GM12878 (cell line): Measurements from ENCODE around the gene IRF1. TPM values are rescaled to one million over a fixed set of nuclear protein-coding genes. Genes with fewer than 3 reads are reported as not detected.
A peak's percentile ranks its signal among the peaks of the same experiment; 100 is the strongest.

Experiments
- ASH2L ChIP-seq: fragments of 300-600, 200-600 bp; sonication (generic); IDR thresholded peaks from 2 replicates; pipeline ENCODE4 v1.6.1; 2017; ENCODE audit warnings: low read depth, mild to moderate bottlenecking, borderline replicate concordance
- ATF3 ChIP-seq: IDR thresholded peaks from 2 replicates; pipeline ENCODE4 v1.6.1; 2011; ENCODE audit warnings: low read depth, mild to moderate bottlenecking, low read length, moderate library complexity, borderline replicate concordance; ENCODE audit errors: extremely low read depth
- EED ChIP-seq: sonication (generic); IDR thresholded peaks from 2 replicates; pipeline ENCODE4 v1.6.1; 2016; ENCODE audit warnings: antibody characterized with exemption, low read depth
- ELK1 ChIP-seq: IDR thresholded peaks from 2 replicates; pipeline ENCODE4 v1.6.1; 2012; ENCODE audit warnings: low read depth, low read length, improper control_type of control experiment
- FOXK2 ChIP-seq: fragments of 450-650 bp; IDR thresholded peaks from 2 replicates; pipeline ENCODE4 v1.6.1; 2017; ENCODE audit warnings: mild to moderate bottlenecking, moderate library complexity
- FOXM1 ChIP-seq: IDR thresholded peaks from 2 replicates; pipeline ENCODE4 v1.6.1; 2012; ENCODE audit warnings: low read depth, mild to moderate bottlenecking, inconsistent platforms, low read length, moderate library complexity
- GATAD2B ChIP-seq: fragments of 450-650 bp; conservative IDR thresholded peaks from 2 replicates; pipeline ENCODE4 v1.6.1; 2017; ENCODE audit warnings: low read depth, mild to moderate bottlenecking, moderate library complexity
- HCFC1 ChIP-seq: fragments of 150-350 bp; IDR thresholded peaks from 2 replicates; pipeline ENCODE4 v1.6.1; 2014; ENCODE audit warnings: low read length
- MYC ChIP-seq: IDR thresholded peaks from 2 replicates; pipeline ENCODE4 v1.6.1; 2011; ENCODE audit warnings: mild to moderate bottlenecking, low read length, moderate library complexity, inconsistent platforms; ENCODE audit not compliant: insufficient read depth, insufficient replicate concordance, insufficient read length, severe bottlenecking
- NR2C2 ChIP-seq: IDR thresholded peaks from 2 replicates; pipeline ENCODE4 v1.6.1; 2011; ENCODE audit warnings: borderline replicate concordance, low read depth; ENCODE audit not compliant: control insufficient read depth, insufficient read length
- NR2F1 ChIP-seq: fragments of 450-650 bp; conservative IDR thresholded peaks from 2 replicates; pipeline ENCODE4 v1.6.1; 2017; ENCODE audit warnings: mild to moderate bottlenecking
- PAX8 ChIP-seq: fragments of 450-650 bp; IDR thresholded peaks from 2 replicates; pipeline ENCODE4 v1.6.1; 2017; ENCODE audit warnings: mild to moderate bottlenecking, moderate library complexity
- RBBP5 ChIP-seq: fragments of 200-600 bp; sonication (generic); conservative IDR thresholded peaks from 2 replicates; pipeline ENCODE4 v1.6.1; 2016
- RCOR1 ChIP-seq: conservative IDR thresholded peaks from 2 replicates; pipeline ENCODE4 v1.6.1; 2012; ENCODE audit warnings: low read depth, low read length, improper control_type of control experiment
- RELB ChIP-seq: fragments of 450-650 bp; IDR thresholded peaks from 2 replicates; pipeline ENCODE4 v1.6.1; 2017; ENCODE audit warnings: low read depth, mild to moderate bottlenecking, moderate library complexity
- STAT3 ChIP-seq: IDR thresholded peaks from 2 replicates; pipeline ENCODE4 v1.6.1; 2011; ENCODE audit warnings: low read depth, low read length, improper control_type of control experiment
- ZNF217 ChIP-seq: fragments of 450-650 bp; IDR thresholded peaks from 2 replicates; pipeline ENCODE4 v1.6.1; 2017; ENCODE audit warnings: antibody characterized with exemption, mild to moderate bottlenecking
- ZNF687 ChIP-seq: fragments of 450-650 bp; IDR thresholded peaks from 2 replicates; pipeline ENCODE4 v1.6.1; 2017; ENCODE audit warnings: mild to moderate bottlenecking, moderate library complexity
- polyA plus RNA-seq, 11 experiments: library from polyadenylated mRNA; depleted of rRNA in 4 of 11; unstranded in 6 of 11; stranded (reverse) in 5 of 11; fragments of >200 nt; fragmentation: Nextera tagmentation in 4 of 11; fragmentation: Illumina TruSeq in 1 of 11; extraction: Ambion mirVana in 4 of 11; extraction: Trizol in 1 of 11; gene quantifications; 1 replicate in 1 of 11; 2 replicates in 10 of 11; pipeline versions ENCODE4 v1.2.1 to v1.2.3, GENCODE V29; 2011 to 2016; ENCODE audit warnings: inconsistent platforms in 2 of 11, missing spikeins in 2 of 11, low read depth in 1 of 11
- total RNA-seq, 4 experiments: library from RNA; depleted of rRNA in 3 of 4; stranded (reverse); fragments of >200 nt in 3 of 4; fragmentation: Illumina TruSeq in 1 of 4; extraction: Trizol in 1 of 4; gene quantifications; 2 replicates each; pipeline versions ENCODE4 v1.2.1 to v1.2.3, GENCODE V29; 2013 to 2021
- TF ChIP-seq, protein P1 (sequence below): IDR thresholded peaks from 2 replicates; pipeline ENCODE4 v1.6.1; 2012; ENCODE audit warnings: low read depth, low read length, improper control_type of control experiment

Gene IRF1
- total and polyA plus RNA-seq, 10 of the 15 experiments (the other 5 are each of a cell fraction or from before 2014, with no cell fraction given): 6.9 to 68.0 (median 49.6) TPM

- no peak for TF ChIP-seq ASH2L
- peak; percentile 47; the same call in 1 of the 2 replicates for TF ChIP-seq RELB
- TF ChIP-seq RCOR1: no peak
- TF ChIP-seq PAX8: no peak
- peak; percentile 64 for TF ChIP-seq GATAD2B
- no peak for TF ChIP-seq ATF3
- TF ChIP-seq FOXK2: no peak
- TF ChIP-seq EED: peak; percentile 92
- TF ChIP-seq MYC: no peak
- TF ChIP-seq RBBP5: no peak
- no peak for TF ChIP-seq ELK1
- TF ChIP-seq ZNF687: peak; percentile 80
- TF ChIP-seq HCFC1: no peak
- TF ChIP-seq ZNF217: no peak; the same call in 1 of the 2 replicates
- TF ChIP-seq, protein P1, sequence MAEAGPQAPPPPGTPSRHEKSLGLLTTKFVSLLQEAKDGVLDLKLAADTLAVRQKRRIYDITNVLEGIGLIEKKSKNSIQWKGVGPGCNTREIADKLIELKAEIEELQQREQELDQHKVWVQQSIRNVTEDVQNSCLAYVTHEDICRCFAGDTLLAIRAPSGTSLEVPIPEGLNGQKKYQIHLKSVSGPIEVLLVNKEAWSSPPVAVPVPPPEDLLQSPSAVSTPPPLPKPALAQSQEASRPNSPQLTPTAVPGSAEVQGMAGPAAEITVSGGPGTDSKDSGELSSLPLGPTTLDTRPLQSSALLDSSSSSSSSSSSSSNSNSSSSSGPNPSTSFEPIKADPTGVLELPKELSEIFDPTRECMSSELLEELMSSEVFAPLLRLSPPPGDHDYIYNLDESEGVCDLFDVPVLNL: no peak
- TF ChIP-seq FOXM1: no peak
- TF ChIP-seq NR2C2: no peak
- no peak for TF ChIP-seq STAT3
- peak; percentile 76 for TF ChIP-seq NR2F1
Measured at GRCh38 chr5:132467287-132467984, 23.1 kb downstream of the IRF1 start (continued).
